WTC11 (cell line): ENCODE measurements around the gene MIX23. TPM values are rescaled to one million over a fixed set of nuclear protein-coding genes. Genes with fewer than 3 reads are reported as not detected.
A peak's percentile ranks its signal among the peaks of the same experiment; 100 is the strongest.

Experiments used
- ATAC-seq: fragments of 200-7000 bp; cut with Tn5 transposase; 2 replicates; pipeline ENCODE4 v1.10.0; 2021; ENCODE audit warnings: mild to moderate bottlenecking, moderate library complexity
- CTCF ChIA-PET: fragments of 300-600 bp; sonication (Branson Sonifier 250); formaldehyde crosslinking; loops from one replicate; lab custom pipeline; 2021; ENCODE audit warnings: antibody characterized with exemption; lab: Charles Lee
- POLR2A ChIA-PET: fragments of 350-600 bp; sonication (Branson Sonifier 250); formaldehyde crosslinking; loops from one replicate; lab custom pipeline; 2021; ENCODE audit warnings: antibody characterized with exemption; lab: Charles Lee
- DNase-seq: peaks from one replicate; pipeline ENCODE4 v3.0.0; 2021; ENCODE audit warnings: low spot score
- H3K27ac Mint-ChIP-seq: 2 replicates; pipeline ENCODE4 v1.8.0; 2021; ENCODE audit warnings: mixed read lengths
- H3K27me3 Mint-ChIP-seq: 2 replicates; pipeline ENCODE4 v1.8.0; 2021; ENCODE audit warnings: low read depth, mild to moderate bottlenecking, moderate library complexity, mixed read lengths
- H3K36me3 Mint-ChIP-seq: 2 replicates; pipeline ENCODE4 v1.8.0; 2021; ENCODE audit warnings: mixed read lengths
- H3K4me1 Mint-ChIP-seq: 2 replicates; pipeline ENCODE4 v1.8.0; 2022; ENCODE audit warnings: mixed read lengths
- H3K4me3 Mint-ChIP-seq: 2 replicates; pipeline ENCODE4 v1.8.0; 2021; ENCODE audit warnings: mild to moderate bottlenecking, moderate library complexity, mixed read lengths
- H3K9me3 Mint-ChIP-seq: 2 replicates; pipeline ENCODE4 v1.8.0; 2021; ENCODE audit warnings: mixed read lengths
- CDX4 ChIP-seq: fragments of 250-450 bp; sonication (Bioruptor Pico); IDR thresholded peaks from 2 replicates; pipeline ENCODE4 v1.9.0; 2021; ENCODE audit warnings: moderate library complexity, mild to moderate bottlenecking, inconsistent platforms, borderline replicate concordance
- ELF4 ChIP-seq: sonication (generic); formaldehyde crosslinking; IDR thresholded peaks from 2 replicates; pipeline ENCODE4 v1.8.1; 2022; ENCODE audit warnings: low read depth, mild to moderate bottlenecking, moderate library complexity, missing genetic modification reagents
- ERG ChIP-seq: fragments of 250-450 bp; sonication (Bioruptor Pico); IDR thresholded peaks from 2 replicates; pipeline ENCODE4 v1.8.0; 2021; ENCODE audit warnings: mild to moderate bottlenecking
- ESRRA ChIP-seq: sonication (generic); formaldehyde crosslinking; IDR thresholded peaks from 2 replicates; pipeline ENCODE4 v1.8.1; 2022; ENCODE audit warnings: mild to moderate bottlenecking, missing genetic modification reagents, borderline replicate concordance
- FOXP4 ChIP-seq: sonication (generic); formaldehyde crosslinking; IDR thresholded peaks from 2 replicates; pipeline ENCODE4 v1.8.0; 2022; ENCODE audit warnings: mild to moderate bottlenecking, missing genetic modification reagents
- GRHL2 ChIP-seq: fragments of 250-450 bp; sonication (Bioruptor Pico); IDR thresholded peaks from 2 replicates; pipeline ENCODE4 v1.8.0; 2022; ENCODE audit warnings: mild to moderate bottlenecking, moderate library complexity; ENCODE audit not compliant: insufficient replicate concordance, severe bottlenecking
- HMGXB4 ChIP-seq: sonication (generic); formaldehyde crosslinking; IDR thresholded peaks from 2 replicates; pipeline ENCODE4 v1.8.1; 2023; ENCODE audit warnings: mild to moderate bottlenecking, moderate library complexity, missing genetic modification reagents
- NR2C2 ChIP-seq: sonication (generic); formaldehyde crosslinking; IDR thresholded peaks from 2 replicates; pipeline ENCODE4 v1.8.0; 2022; ENCODE audit warnings: mild to moderate bottlenecking, missing genetic modification reagents
- SMAD4 ChIP-seq: sonication (generic); formaldehyde crosslinking; IDR thresholded peaks from 2 replicates; pipeline ENCODE4 v1.8.0; 2022; ENCODE audit warnings: mild to moderate bottlenecking, missing genetic modification reagents
- SP1 ChIP-seq: sonication (generic); formaldehyde crosslinking; conservative IDR thresholded peaks from 2 replicates; pipeline ENCODE4 v1.8.1; 2022; ENCODE audit warnings: missing genetic modification reagents
- ZBTB21 ChIP-seq: sonication (generic); formaldehyde crosslinking; IDR thresholded peaks from 2 replicates; pipeline ENCODE4 v1.8.1; 2023; ENCODE audit warnings: mild to moderate bottlenecking, missing genetic modification reagents, borderline replicate concordance
- ZMAT4 ChIP-seq: fragments of 250-450 bp; sonication (Bioruptor Pico); IDR thresholded peaks from 2 replicates; pipeline ENCODE4 v1.9.0; 2021; ENCODE audit warnings: mild to moderate bottlenecking
- ZNF121 ChIP-seq: sonication (generic); formaldehyde crosslinking; IDR thresholded peaks from 2 replicates; pipeline ENCODE4 v1.8.0; 2023; ENCODE audit warnings: missing genetic modification reagents
- ZNF263 ChIP-seq: sonication (generic); formaldehyde crosslinking; IDR thresholded peaks from 2 replicates; pipeline ENCODE4 v1.8.1; 2022; ENCODE audit warnings: low read depth, mild to moderate bottlenecking, moderate library complexity, missing genetic modification reagents
- ZNF671 ChIP-seq: fragments of 250-450 bp; sonication (Bioruptor Pico); IDR thresholded peaks from 2 replicates; pipeline ENCODE4 v1.8.0; 2021; ENCODE audit warnings: mild to moderate bottlenecking
- total RNA-seq: library from RNA; stranded (reverse); gene quantifications from 3 replicates; pipeline ENCODE4 v1.2.3, GENCODE V29; 2021

MIX23 gene
- total RNA-seq, 1 experiment from 2014 or later = 81.7 TPM

- DNase-seq (no peak), ATAC-seq (no peak)
- TF ChIP-seq ZNF121 (CRISPR knock-in tag) = no peak
- TF ChIP-seq SP1 (CRISPR knock-in tag) = no peak
- no peak for TF ChIP-seq ESRRA (CRISPR knock-in tag)
- TF ChIP-seq ZNF263 = no peak
- no peak for TF ChIP-seq HMGXB4
- no peak for TF ChIP-seq ZBTB21 (CRISPR knock-in tag)
- TF ChIP-seq ELF4 = no peak
- TF ChIP-seq FOXP4 (CRISPR knock-in tag) = no peak
- no peak for TF ChIP-seq GRHL2 (CRISPR knock-in tag)
- TF ChIP-seq ERG (CRISPR knock-in tag) = no peak
- TF ChIP-seq SMAD4 = no peak
- no peak for TF ChIP-seq ZNF671 (CRISPR knock-in tag)
- no peak for TF ChIP-seq NR2C2 (CRISPR knock-in tag)
- no peak for TF ChIP-seq ZMAT4 (CRISPR knock-in tag)
- ChIA-PET POLR2A (no interaction called here), CTCF (no interaction called here)
- Mint-ChIP-seq H3K4me3 (no peak overlapping the region), H3K27ac (peak overlapping the region; percentile 57), H3K4me1 (peaks cover 10% of the 10 kb centered on the region), H3K9me3 (no peaks in the 10 kb centered on the region), H3K27me3 (no peaks in the 10 kb centered on the region), H3K36me3 (peaks cover 19% of the 10 kb centered on the region)
These were observed 38.8 kb upstream of the MIX23 start for GRCh38 chr3:122421836-122422235.

GRCh38 chr3:122421101-122421500, 38.1 kb upstream of the MIX23 start:
- DNase-seq = no peak
- POLR2A ChIA-PET = interaction anchor here (0.7 kb wide), 1 partner anchor 612 kb away, joined by 7 read pairs; no protein-coding TSS in a partner anchor
- Mint-ChIP-seq H3K9me3 (no peaks in the 10 kb centered on the region), H3K36me3 (peaks cover 11% of the 10 kb centered on the region), H3K4me1 (peaks cover 14% of the 10 kb centered on the region), H3K27ac (no peak overlapping the region), H3K4me3 (no peak overlapping the region), H3K27me3 (no peaks in the 10 kb centered on the region)
- TF ChIP-seq HMGXB4 = no peak
- no peak for TF ChIP-seq CDX4 (CRISPR knock-in tag)
- no peak for TF ChIP-seq SMAD4
- CTCF ChIA-PET = interaction anchor here (0.8 kb wide), 1 partner anchor 258 kb away, joined by 3 read pairs; no protein-coding TSS in a partner anchor
- ATAC-seq = no peak
